LNCAP (cell line): ENCODE measurements around the gene JUN.
A peak's percentile ranks its signal among the peaks of the same experiment; 100 is the strongest.

Source experiments
- CTCF ChIP-seq: fragments of 450-650 bp; IDR thresholded peaks from 2 replicates; pipeline ENCODE4 v1.5.1; 2017; ENCODE audit warnings: mild to moderate bottlenecking

Gene JUN

GRCh38 chr1:58786184-58786926, 2.5 kb upstream of the JUN start:
- TF ChIP-seq CTCF, result no peak

GRCh38 chr1:58785442-58786058, 1.7 kb upstream of the JUN start:
- no peak for TF ChIP-seq CTCF

DNA sequence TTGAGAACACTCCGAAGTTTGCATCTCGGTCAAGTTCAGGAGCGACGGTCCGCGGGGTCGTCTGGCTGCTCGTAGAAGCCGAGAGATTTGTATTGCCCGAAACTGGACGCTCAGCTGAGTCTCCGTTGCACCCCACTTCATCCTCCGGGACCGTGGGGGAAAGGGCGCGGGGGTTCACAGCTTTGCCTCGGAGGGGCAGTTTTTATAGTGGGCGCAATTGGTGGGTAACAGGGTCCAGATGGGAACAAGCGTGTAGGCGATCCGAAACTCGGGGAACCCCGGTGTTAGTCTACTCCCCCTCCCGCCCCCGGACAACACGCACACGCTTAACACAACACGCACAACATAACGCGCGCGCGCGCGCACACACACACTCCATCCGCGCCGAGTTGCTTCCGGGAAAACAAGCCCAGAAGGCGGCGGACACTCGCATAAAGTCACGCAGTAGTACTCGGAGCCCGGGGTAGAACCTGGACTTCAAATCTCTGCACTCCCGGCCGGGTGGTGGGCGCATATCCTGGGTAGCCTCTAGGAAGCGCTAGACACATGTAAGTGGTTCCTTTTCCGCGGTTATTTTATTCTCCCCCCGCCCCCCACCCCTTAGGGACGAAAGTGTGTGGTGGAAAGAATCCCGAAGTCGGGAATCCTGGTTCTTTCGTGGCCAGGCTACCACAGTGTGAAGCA, 1.1 kb upstream of the JUN start:
- TF ChIP-seq CTCF, result peak; percentile 54

GRCh38 chr1:58783090-58783992, 506 bp downstream of the JUN start:
- TF ChIP-seq CTCF, result no peak

- TF ChIP-seq CTCF, result peak; percentile 44; the same call in 1 of the 2 replicates
Measured at GRCh38 chr1:58782178-58783089, 1.4 kb downstream of the JUN start.

GRCh38 chr1:58781541-58782177, 2.2 kb downstream of the JUN start:
- TF ChIP-seq CTCF, result no peak
